Caco-2 (cell line): ENCODE data around the gene ITPRIPL1. TPM values are rescaled to one million over a fixed set of nuclear protein-coding genes. Genes with fewer than 3 reads are reported as not detected.

Source experiments
- BruUV-seq: library from RNA; stranded (reverse); fragments of 400-500 nt; replicated peaks from 2 replicates; lab custom pipeline; 2021; lab: Mats Ljungman, UMichigan
- CTCF ChIA-PET: fragments of 300-600 bp; sonication (Branson Sonifier 250); formaldehyde crosslinking; loops from one replicate; lab custom pipeline; 2022; ENCODE audit warnings: antibody characterized with exemption; lab: Charles Lee
- POLR2A ChIA-PET: fragments of 300-600 bp; sonication (Branson Sonifier 250); formaldehyde crosslinking; loops from one replicate; lab custom pipeline; 2022; ENCODE audit warnings: antibody characterized with exemption; lab: Charles Lee
- DNase-seq, 2 experiments: peaks; one replicate each; pipeline versions ENCODE4 v3.0.0 to v3.0.0-alpha.2; 2020 to 2022
- H3K27me3 ChIP-seq: replicated peaks from 2 replicates; pipeline ENCODE4 v1.6.0; 2011; ENCODE audit warnings: low read length; ENCODE audit not compliant: control insufficient read depth, insufficient read depth
- H3K36me3 ChIP-seq: 2 replicates; pipeline ENCODE4 v1.5.1; 2011; ENCODE audit warnings: low read length; ENCODE audit not compliant: control insufficient read depth, insufficient read depth
- H3K4me1 ChIP-seq: fragments of 250-450 bp; sonication (Bioruptor Pico); 2 replicates; pipeline ENCODE4 v1.5.1; 2020; ENCODE audit warnings: mild to moderate bottlenecking
- H3K4me3 ChIP-seq: 2 replicates; pipeline ENCODE4 v1.5.1; 2011; ENCODE audit warnings: low read depth, mild to moderate bottlenecking, control low read depth, low read length
- H3K9me3 ChIP-seq: fragments of 250-450 bp; sonication (Bioruptor Pico); 2 replicates; pipeline ENCODE4 v1.5.1; 2020; ENCODE audit warnings: mild to moderate bottlenecking, moderate library complexity
- H3K27ac Mint-ChIP-seq: one replicate; pipeline ENCODE4 v1.8.0; 2022; ENCODE audit warnings: mixed read lengths; ENCODE audit not compliant: unreplicated experiment
- H3K27me3 Mint-ChIP-seq: one replicate; pipeline ENCODE4 v1.8.0; 2022; ENCODE audit warnings: mixed read lengths; ENCODE audit not compliant: insufficient read depth, unreplicated experiment
- H3K36me3 Mint-ChIP-seq: one replicate; pipeline ENCODE4 v1.8.0; 2022; ENCODE audit warnings: mild to moderate bottlenecking, mixed read lengths; ENCODE audit not compliant: insufficient read depth, unreplicated experiment
- H3K4me1 Mint-ChIP-seq: one replicate; pipeline ENCODE4 v1.8.0; 2022; ENCODE audit warnings: low read depth, mixed read lengths; ENCODE audit not compliant: unreplicated experiment
- H3K4me3 Mint-ChIP-seq: one replicate; pipeline ENCODE4 v1.8.0; 2022; ENCODE audit warnings: mild to moderate bottlenecking, moderate library complexity, mixed read lengths; ENCODE audit not compliant: unreplicated experiment
- H3K9me3 Mint-ChIP-seq: one replicate; pipeline ENCODE4 v1.8.0; 2022; ENCODE audit warnings: mixed read lengths; ENCODE audit not compliant: unreplicated experiment
- intact Hi-C: fragments of 100-400 bp; cut with micrococcal nuclease; formaldehyde crosslinking; loops from one replicate; pipeline ENCODE4 v1.10.0; 2022; ENCODE audit not compliant: unreplicated experiment
- total RNA-seq: library from RNA; stranded (reverse); gene quantifications from 2 replicates; pipeline ENCODE4 v1.2.3, GENCODE V29; 2022
- TF ChIP-seq, protein P1 (sequence below), 2 experiments: fragments of 200-600 bp in 1 of 2; IDR thresholded peaks; 1 replicate in 1 of 2; 2 replicates in 1 of 2; pipeline versions ENCODE4 v1.5.1 to v1.8.0; 2011 to 2022; ENCODE audit warnings: antibody characterized with exemption in 1 of 2, control low read depth in 1 of 2, inconsistent platforms in 1 of 2, low read depth in 1 of 2, low read length in 1 of 2, mild to moderate bottlenecking in 1 of 2, moderate library complexity in 1 of 2; ENCODE audit not compliant: insufficient read depth in 1 of 2, severe bottlenecking in 1 of 2, unreplicated experiment in 1 of 2

Gene ITPRIPL1
- total RNA-seq, 1 experiment from 2014 or later = 1.9 TPM

DNA sequence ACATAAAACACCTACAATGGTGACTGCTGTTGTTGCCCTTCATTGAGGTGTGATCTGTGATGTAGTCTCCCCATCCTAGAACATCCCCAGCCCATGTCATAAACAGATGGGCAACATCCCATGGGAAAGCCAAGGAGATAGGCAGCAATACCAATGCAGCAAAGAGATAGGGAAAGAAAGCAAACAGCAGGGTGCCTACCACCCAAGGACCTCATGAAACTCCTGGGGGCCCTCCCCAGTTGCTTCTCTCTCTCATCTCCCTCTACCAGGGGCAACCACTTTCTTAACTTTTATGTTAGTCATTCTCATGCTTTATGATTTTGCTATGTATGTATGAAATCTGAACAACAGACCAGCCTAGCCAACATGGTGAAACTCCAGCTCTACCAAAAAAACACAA lies 8.1 kb upstream of the ITPRIPL1 start:
- ChIA-PET CTCF (no interaction called here), POLR2A (no interaction called here)
- intact Hi-C loops = no loop called here
- no TSS peak for BruUV-seq
- H3K4me3 ChIP-seq = no peak overlapping the region
- DNase-seq = no peak
- no peak overlapping the region for H3K27ac Mint-ChIP-seq
- peaks cover 2% of the 10 kb centered on the region; the same call in 1 of the 2 replicates for H3K27me3 ChIP-seq
- no peaks in the 10 kb centered on the region for H3K36me3 ChIP-seq
- TF ChIP-seq, protein P1, sequence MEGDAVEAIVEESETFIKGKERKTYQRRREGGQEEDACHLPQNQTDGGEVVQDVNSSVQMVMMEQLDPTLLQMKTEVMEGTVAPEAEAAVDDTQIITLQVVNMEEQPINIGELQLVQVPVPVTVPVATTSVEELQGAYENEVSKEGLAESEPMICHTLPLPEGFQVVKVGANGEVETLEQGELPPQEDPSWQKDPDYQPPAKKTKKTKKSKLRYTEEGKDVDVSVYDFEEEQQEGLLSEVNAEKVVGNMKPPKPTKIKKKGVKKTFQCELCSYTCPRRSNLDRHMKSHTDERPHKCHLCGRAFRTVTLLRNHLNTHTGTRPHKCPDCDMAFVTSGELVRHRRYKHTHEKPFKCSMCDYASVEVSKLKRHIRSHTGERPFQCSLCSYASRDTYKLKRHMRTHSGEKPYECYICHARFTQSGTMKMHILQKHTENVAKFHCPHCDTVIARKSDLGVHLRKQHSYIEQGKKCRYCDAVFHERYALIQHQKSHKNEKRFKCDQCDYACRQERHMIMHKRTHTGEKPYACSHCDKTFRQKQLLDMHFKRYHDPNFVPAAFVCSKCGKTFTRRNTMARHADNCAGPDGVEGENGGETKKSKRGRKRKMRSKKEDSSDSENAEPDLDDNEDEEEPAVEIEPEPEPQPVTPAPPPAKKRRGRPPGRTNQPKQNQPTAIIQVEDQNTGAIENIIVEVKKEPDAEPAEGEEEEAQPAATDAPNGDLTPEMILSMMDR (IDR thresholded peaks at IDR 0.05; ENCODE audit: insufficient read depth in 1 of 2, low read depth in 1 of 2, low read length in 1 of 2, severe bottlenecking in 1 of 2, unreplicated experiment in 1 of 2) = no peak
- H3K27me3 Mint-ChIP-seq = peaks cover 8% of the 10 kb centered on the region
- no peaks in the 10 kb centered on the region for H3K9me3 ChIP-seq
- H3K36me3 Mint-ChIP-seq = no peaks in the 10 kb centered on the region
- no peaks in the 10 kb centered on the region for H3K4me1 Mint-ChIP-seq
- H3K4me3 Mint-ChIP-seq = no peak overlapping the region
- no peaks in the 10 kb centered on the region for H3K9me3 Mint-ChIP-seq
- H3K4me1 ChIP-seq = peaks cover 12% of the 10 kb centered on the region; the same call in 1 of the 2 replicates

DNA sequence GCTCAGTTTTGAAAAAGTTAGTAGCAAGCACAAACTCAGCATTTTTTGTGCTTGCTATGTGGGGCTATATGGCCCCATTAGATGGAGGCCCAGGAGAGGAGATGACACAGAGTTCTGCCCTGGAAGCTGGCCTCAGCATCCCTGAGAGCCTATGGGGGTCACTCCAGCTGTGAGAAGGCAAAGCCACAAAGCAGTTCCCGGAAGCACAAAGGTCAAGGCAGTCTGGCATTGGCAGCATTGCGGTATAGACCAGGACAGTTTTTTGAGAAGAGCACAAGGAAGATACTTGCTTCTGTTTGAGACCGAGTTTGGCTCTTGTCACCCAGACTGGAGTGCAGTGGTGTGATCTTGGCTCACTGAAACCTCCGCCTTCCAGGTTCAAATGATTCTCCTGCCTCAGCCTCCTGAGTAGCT lies 7.5 kb upstream of the ITPRIPL1 start:
- H3K9me3 Mint-ChIP-seq = no peaks in the 10 kb centered on the region
- Histone ChIP-seq H3K27me3 (peaks cover 2% of the 10 kb centered on the region; the same call in 1 of the 2 replicates), H3K36me3 (no peaks in the 10 kb centered on the region), H3K9me3 (no peaks in the 10 kb centered on the region), H3K4me3 (no peak overlapping the region), H3K4me1 (peaks cover 13% of the 10 kb centered on the region; the same call in 1 of the 2 replicates)
- no peak overlapping the region for H3K27ac Mint-ChIP-seq
- ChIA-PET POLR2A (no interaction called here), CTCF (no interaction called here)
- H3K4me1 Mint-ChIP-seq = no peaks in the 10 kb centered on the region
- intact Hi-C loops = no loop called here
- BruUV-seq = no TSS peak
- TF ChIP-seq, protein P1 (IDR thresholded peaks at IDR 0.05; ENCODE audit: insufficient read depth in 1 of 2, low read depth in 1 of 2, low read length in 1 of 2, severe bottlenecking in 1 of 2, unreplicated experiment in 1 of 2) = no peak
- DNase-seq = no peak
- H3K36me3 Mint-ChIP-seq = no peaks in the 10 kb centered on the region
- H3K4me3 Mint-ChIP-seq = no peak overlapping the region
- H3K27me3 Mint-ChIP-seq = peaks cover 8% of the 10 kb centered on the region

DNA sequence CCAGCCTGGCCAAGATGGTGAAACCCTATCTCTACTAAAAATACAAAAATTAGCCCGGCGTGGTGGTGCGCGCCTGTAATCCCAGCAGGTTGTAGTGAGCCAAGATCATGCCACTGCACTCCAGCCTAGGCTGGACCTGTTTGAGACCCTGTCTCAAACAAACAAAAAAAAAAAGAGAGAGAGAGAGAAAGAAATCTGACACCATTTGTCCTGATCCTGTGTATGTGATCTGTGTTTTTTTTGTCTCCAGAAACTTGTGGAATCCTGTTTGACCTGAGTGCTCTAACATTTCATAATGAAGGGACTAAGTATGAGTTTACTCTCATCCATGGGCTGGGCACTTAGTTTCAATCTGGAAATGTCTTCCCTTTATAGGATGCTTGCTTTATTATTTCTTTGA lies 6.4 kb upstream of the ITPRIPL1 start:
- no peaks in the 10 kb centered on the region for H3K9me3 Mint-ChIP-seq
- H3K27me3 ChIP-seq = peaks cover 2% of the 10 kb centered on the region; the same call in 1 of the 2 replicates
- no TSS peak for BruUV-seq

More for the DNA sequence above, 6.4 kb upstream of the ITPRIPL1 start:
- POLR2A ChIA-PET = no interaction called here
- H3K4me3 Mint-ChIP-seq = no peak overlapping the region
- no peaks in the 10 kb centered on the region for H3K4me1 Mint-ChIP-seq
- Histone ChIP-seq H3K4me3 (no peak overlapping the region), H3K4me1 (peaks cover 13% of the 10 kb centered on the region; the same call in 1 of the 2 replicates), H3K36me3 (no peaks in the 10 kb centered on the region), H3K9me3 (no peaks in the 10 kb centered on the region)
- intact Hi-C loops = no loop called here
- CTCF ChIA-PET = no interaction called here
- no peak for DNase-seq
- peaks cover 13% of the 10 kb centered on the region for H3K27me3 Mint-ChIP-seq
- no peaks in the 10 kb centered on the region for H3K36me3 Mint-ChIP-seq
- H3K27ac Mint-ChIP-seq = no peak overlapping the region
- TF ChIP-seq, protein P1 (IDR thresholded peaks at IDR 0.05; ENCODE audit: insufficient read depth in 1 of 2, low read depth in 1 of 2, low read length in 1 of 2, severe bottlenecking in 1 of 2, unreplicated experiment in 1 of 2) = no peak
